HCT116 (cell line): ENCODE measurements around the gene LRP1B.

Experiments
- CTCF ChIP-seq, 3 experiments: fragments of 200-600 bp in 1 of 3; sonication (generic) in 1 of 3; IDR thresholded peaks in 2 of 3; conservative IDR thresholded peaks in 1 of 3; 2 replicates each; pipeline ENCODE4 v1.5.1; 2012 to 2017; ENCODE audit warnings: low read depth in 2 of 3, low read length in 2 of 3, antibody characterized with exemption in 1 of 3, borderline replicate concordance in 1 of 3, control low read depth in 1 of 3, mild to moderate bottlenecking in 1 of 3, mixed read lengths in 1 of 3, mixed run types in 1 of 3, moderate library complexity in 1 of 3; ENCODE audit not compliant: insufficient read depth in 1 of 3
- EGR1 ChIP-seq: IDR thresholded peaks from 2 replicates; pipeline ENCODE4 v1.6.1; 2012; ENCODE audit warnings: low read depth
- ELF1 ChIP-seq: IDR thresholded peaks from 2 replicates; pipeline ENCODE4 v1.6.1; 2012; ENCODE audit warnings: low read depth, borderline replicate concordance
- EZH2 ChIP-seq: fragments of 200-600 bp; sonication (generic); IDR thresholded peaks from 2 replicates; pipeline ENCODE4 v1.6.1; 2017; ENCODE audit warnings: antibody characterized with exemption, mixed run types
- EZH2phosphoT487 ChIP-seq: fragments of 200-600 bp; IDR thresholded peaks from 2 replicates; pipeline ENCODE4 v1.6.1; 2018; ENCODE audit warnings: antibody characterized with exemption, borderline replicate concordance
- POLR2A ChIP-seq: IDR thresholded peaks from 2 replicates; pipeline ENCODE4 v1.7.0; 2011; ENCODE audit warnings: borderline replicate concordance; ENCODE audit not compliant: insufficient read depth, insufficient read length; ENCODE audit errors: extremely low read depth
- POLR2AphosphoS5 ChIP-seq: IDR thresholded peaks from 2 replicates; pipeline ENCODE4 v1.6.1; 2011; ENCODE audit warnings: mild to moderate bottlenecking, low read depth, low read length, moderate library complexity
- RAD21 ChIP-seq: IDR thresholded peaks from 2 replicates; pipeline ENCODE4 v1.6.1; 2012; ENCODE audit warnings: low read depth, mild to moderate bottlenecking
- REST ChIP-seq: IDR thresholded peaks from 2 replicates; pipeline ENCODE4 v1.6.1; 2012; ENCODE audit warnings: low read depth
- SIN3A ChIP-seq: IDR thresholded peaks from 2 replicates; pipeline ENCODE4 v1.6.1; 2012; ENCODE audit warnings: low read depth
- SRF ChIP-seq: IDR thresholded peaks from 2 replicates; pipeline ENCODE4 v1.6.1; 2012; ENCODE audit warnings: low read depth
- ZNF274 ChIP-seq: fragments of 200-500 bp; sonication (Bioruptor generic); IDR thresholded peaks from 2 replicates; pipeline ENCODE4 v1.6.1; 2014; ENCODE audit warnings: mild to moderate bottlenecking, low read depth, low read length, inconsistent platforms

GRCh38 chr2:140247451-140248195 lies 1883.2 kb downstream of the LRP1B start:
- TF ChIP-seq CTCF (IDR thresholded peaks at IDR 0.05 in 2 of 3, conservative IDR thresholded peaks at IDR 0.05 in 1 of 3; ENCODE audit: borderline replicate concordance in 1 of 3, insufficient read depth in 1 of 3, low read depth in 2 of 3, low read length in 2 of 3) = no peak
- TF ChIP-seq EZH2phosphoT487 = no peak
- TF ChIP-seq POLR2A = no peak
- no peak for TF ChIP-seq ELF1
- no peak for TF ChIP-seq RAD21
- TF ChIP-seq POLR2AphosphoS5 = no peak
- no peak for TF ChIP-seq SRF
- TF ChIP-seq SIN3A = no peak
- TF ChIP-seq EGR1 = no peak
- TF ChIP-seq ZNF274 = no peak
- TF ChIP-seq REST = no peak
- no peak for TF ChIP-seq EZH2
